Measurements from ENCODE around the gene GMPPB.
A peak's percentile ranks its signal among the peaks of the same experiment; 100 is the strongest.

The GMPPB gene

GRCh38 chr3:49727924-49728361 lies 4.2 kb upstream of the GMPPB start:
- TF ChIP-seq, protein P1, sequence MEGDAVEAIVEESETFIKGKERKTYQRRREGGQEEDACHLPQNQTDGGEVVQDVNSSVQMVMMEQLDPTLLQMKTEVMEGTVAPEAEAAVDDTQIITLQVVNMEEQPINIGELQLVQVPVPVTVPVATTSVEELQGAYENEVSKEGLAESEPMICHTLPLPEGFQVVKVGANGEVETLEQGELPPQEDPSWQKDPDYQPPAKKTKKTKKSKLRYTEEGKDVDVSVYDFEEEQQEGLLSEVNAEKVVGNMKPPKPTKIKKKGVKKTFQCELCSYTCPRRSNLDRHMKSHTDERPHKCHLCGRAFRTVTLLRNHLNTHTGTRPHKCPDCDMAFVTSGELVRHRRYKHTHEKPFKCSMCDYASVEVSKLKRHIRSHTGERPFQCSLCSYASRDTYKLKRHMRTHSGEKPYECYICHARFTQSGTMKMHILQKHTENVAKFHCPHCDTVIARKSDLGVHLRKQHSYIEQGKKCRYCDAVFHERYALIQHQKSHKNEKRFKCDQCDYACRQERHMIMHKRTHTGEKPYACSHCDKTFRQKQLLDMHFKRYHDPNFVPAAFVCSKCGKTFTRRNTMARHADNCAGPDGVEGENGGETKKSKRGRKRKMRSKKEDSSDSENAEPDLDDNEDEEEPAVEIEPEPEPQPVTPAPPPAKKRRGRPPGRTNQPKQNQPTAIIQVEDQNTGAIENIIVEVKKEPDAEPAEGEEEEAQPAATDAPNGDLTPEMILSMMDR (IDR thresholded peaks at IDR 0.05) = no peak
- H3K27ac ChIP-seq = no peak overlapping the region
- no peaks in the 10 kb centered on the region for H3K9me3 ChIP-seq
- peak in 1 of 2 donors; percentile 54 for DNase-seq
- H3K4me1 ChIP-seq = peaks cover 0 to 15% (median 12%) of the 10 kb centered on the region in 4 donors
- intact Hi-C loops (cut with DNase I; ENCODE audit: low total_unique reads) = loop anchor here (10.0 kb wide), 1 partner anchor 57 kb away; the partner anchor contains the start of gene IP6K1
- H3K4me3 ChIP-seq = no peak overlapping the region
- peaks cover 42 to 81% (median 64%) of the 10 kb centered on the region in 3 donors for H3K36me3 ChIP-seq
- H3K27me3 ChIP-seq = no peaks in the 10 kb centered on the region

DNA sequence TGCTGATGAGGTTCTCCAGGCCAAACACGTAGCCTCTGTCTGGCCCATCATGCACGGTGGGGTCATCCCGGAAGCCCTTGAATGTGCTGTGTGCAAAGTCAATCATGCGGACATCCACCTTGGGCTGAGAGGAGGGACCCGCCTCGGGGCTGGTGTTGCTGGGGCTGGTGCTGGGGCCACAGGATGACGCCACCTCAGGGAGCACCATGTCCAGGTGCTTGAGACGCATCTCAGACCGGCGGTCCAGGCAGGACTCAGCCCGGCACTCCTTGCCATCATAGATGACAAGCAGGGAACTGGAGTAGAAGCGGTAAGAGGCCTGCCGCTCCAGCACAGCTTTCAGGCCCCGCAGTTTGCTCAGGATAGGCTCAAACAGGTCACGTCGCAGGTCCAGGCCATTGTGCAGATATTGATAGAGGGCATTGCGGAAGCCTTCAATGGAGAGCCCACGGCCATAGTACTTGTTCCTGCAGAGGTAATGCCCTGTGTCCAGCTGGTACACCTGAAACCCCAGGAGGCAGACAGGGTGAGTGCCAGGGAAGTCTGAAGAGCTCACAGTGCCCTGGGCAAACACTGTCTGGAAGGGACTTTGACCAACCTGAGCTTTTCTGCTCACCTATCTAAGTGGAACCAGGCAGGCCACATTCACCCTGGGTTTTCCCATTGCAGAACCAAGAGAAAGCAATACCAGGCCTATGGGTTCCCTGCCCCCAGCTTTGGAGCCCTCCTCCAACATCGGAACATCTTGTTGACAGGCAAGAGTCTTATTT lies 3.6 kb upstream of the GMPPB start:
- H3K4me3 ChIP-seq = no peak overlapping the region
- intact Hi-C loops (cut with DNase I; ENCODE audit: low total_unique reads) = loop anchor here (10.0 kb wide), 1 partner anchor 57 kb away; the partner anchor contains the start of gene IP6K1

GRCh38 chr3:49725906-49726681 lies 2.3 kb upstream of the GMPPB start:
- DNase-seq = peak in 1 of 2 donors; percentile 58
- TF ChIP-seq, protein P1 (IDR thresholded peaks at IDR 0.05) = no peak
- H3K27ac ChIP-seq = peak overlapping the region; percentile 91 to 95
- H3K4me1 ChIP-seq = peaks cover 0 to 26% (median 22%) of the 10 kb centered on the region in 4 donors
- H3K36me3 ChIP-seq = peaks cover 24 to 78% (median 57%) of the 10 kb centered on the region in 3 donors
- H3K9me3 ChIP-seq = no peaks in the 10 kb centered on the region
- H3K27me3 ChIP-seq = no peaks in the 10 kb centered on the region
- H3K4me3 ChIP-seq = no peak overlapping the region
- intact Hi-C loops (cut with DNase I; ENCODE audit: low total_unique reads) = loop anchor here (10.0 kb wide), 1 partner anchor 59 kb away; the partner anchor contains the start of gene IP6K1

More for the DNA sequence above, 3.6 kb upstream of the GMPPB start:
- Histone ChIP-seq H3K27ac (no peak overlapping the region), H3K4me1 (peaks cover 0 to 21% (median 18%) of the 10 kb centered on the region in 4 donors), H3K36me3 (peaks cover 36 to 78% (median 59%) of the 10 kb centered on the region in 3 donors), H3K9me3 (no peaks in the 10 kb centered on the region), H3K27me3 (no peaks in the 10 kb centered on the region)
- TF ChIP-seq, protein P1 (IDR thresholded peaks at IDR 0.05) = no peak
- peak in 1 of 2 donors; percentile 55 for DNase-seq

- no peaks in the 10 kb centered on the region for H3K9me3 ChIP-seq
- peaks cover 19 to 68% (median 51%) of the 10 kb centered on the region in 3 donors for H3K36me3 ChIP-seq
- H3K4me3 ChIP-seq = peak overlapping the region; percentile 91 to 97
- H3K27me3 ChIP-seq = no peaks in the 10 kb centered on the region
- TF ChIP-seq, protein P1 (IDR thresholded peaks at IDR 0.05) = no peak
- peaks cover 0 to 32% (median 26%) of the 10 kb centered on the region in 4 donors for H3K4me1 ChIP-seq
- DNase-seq = peak in 1 of 2 donors; percentile 70
- H3K27ac ChIP-seq = peak overlapping the region; percentile 91 to 95
- intact Hi-C loops (cut with DNase I; ENCODE audit: low total_unique reads) = loop anchor here (10.0 kb wide), 1 partner anchor 60 kb away; the partner anchor contains the start of gene IP6K1
Measured at GRCh38 chr3:49724586-49724985, 835 bp upstream of the GMPPB start.

DNA sequence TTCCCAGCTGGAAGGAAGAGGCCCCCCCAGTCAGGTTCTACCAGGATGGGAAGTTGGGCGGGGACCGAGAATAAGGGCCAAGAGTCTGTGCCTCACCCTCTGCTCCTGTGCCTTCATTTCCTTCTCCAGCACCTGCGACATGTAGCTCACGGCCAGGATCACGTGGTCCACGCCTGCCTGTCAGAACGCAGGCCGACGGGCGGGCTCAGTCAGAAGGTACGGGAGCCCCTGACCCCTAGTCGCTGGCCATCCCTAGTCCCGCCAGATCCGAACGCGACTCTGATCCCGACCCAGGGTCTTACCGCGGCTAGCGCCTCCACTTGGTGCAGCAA lies 489 bp downstream of the GMPPB start:
- Histone ChIP-seq H3K4me3 (peak overlapping the region; percentile 91 to 97), H3K36me3 (peaks cover 19 to 56% (median 47%) of the 10 kb centered on the region in 3 donors), H3K9me3 (no peaks in the 10 kb centered on the region), H3K4me1 (peaks cover 0 to 43% (median 37%) of the 10 kb centered on the region in 4 donors), H3K27me3 (no peaks in the 10 kb centered on the region), H3K27ac (peak overlapping the region; percentile 91 to 95)
- DNase-seq = peak; percentile 55 to 78
- TF ChIP-seq, protein P1 (IDR thresholded peaks at IDR 0.05) = no peak
- intact Hi-C loops (cut with DNase I; ENCODE audit: low total_unique reads) = loop anchor here (10.0 kb wide), 1 partner anchor 62 kb away; the partner anchor contains the start of gene IP6K1
